HFFc6 (cell line): Measurements from ENCODE around the gene NUMA1. TPM values are rescaled to one million over a fixed set of nuclear protein-coding genes. Genes with fewer than 3 reads are reported as not detected.

Experiments
- DNase-seq: peaks from one replicate; pipeline ENCODE4 v3.0.0-alpha.2; 2018
- H3K27ac Mint-ChIP-seq: 2 replicates; pipeline ENCODE4 v1.8.0; 2020; ENCODE audit warnings: mild to moderate bottlenecking, mixed read lengths
- H3K27me3 Mint-ChIP-seq: 2 replicates; pipeline ENCODE4 v1.8.0; 2021; ENCODE audit warnings: mild to moderate bottlenecking, moderate library complexity, mixed read lengths; ENCODE audit not compliant: insufficient read depth
- H3K36me3 Mint-ChIP-seq: 2 replicates; pipeline ENCODE4 v1.8.0; 2021; ENCODE audit warnings: low read depth, mixed read lengths
- H3K4me1 Mint-ChIP-seq: 2 replicates; pipeline ENCODE4 v1.8.0; 2020; ENCODE audit warnings: low read depth, mixed read lengths
- H3K4me3 Mint-ChIP-seq: 2 replicates; pipeline ENCODE4 v1.8.0; 2020; ENCODE audit warnings: mild to moderate bottlenecking, moderate library complexity, mixed read lengths
- H3K9me3 Mint-ChIP-seq: 2 replicates; pipeline ENCODE4 v1.8.0; 2020; ENCODE audit warnings: mild to moderate bottlenecking, mixed read lengths
- CTCF ChIP-seq: fragments of 200-600 bp; sonication (generic); IDR thresholded peaks from 2 replicates; pipeline ENCODE4 v1.5.0; 2021; ENCODE audit warnings: antibody characterized with exemption, mild to moderate bottlenecking
- total RNA-seq, 6 experiments: library from RNA; stranded (reverse); fragmentation: NEBNext Ultra II Directional; extraction: Animal tissue kit (Norgen Biotek cat#: 25700); gene quantifications; 2 replicates in 1 of 6; 3 replicates in 5 of 6; pipeline ENCODE4 v1.2.3, GENCODE V29; 2021

Gene NUMA1
- total RNA-seq, 6 experiments from 2014 or later = 127 to 148 (median 137) TPM

GRCh38 chr11:72070491-72070890 is 9.9 kb downstream of the NUMA1 start:
- H3K27me3 Mint-ChIP-seq = peaks cover 3% of the 10 kb centered on the region; the same call in 1 of the 2 replicates
- peak overlapping the region; percentile 80 for H3K4me3 Mint-ChIP-seq
- H3K9me3 Mint-ChIP-seq = no peaks in the 10 kb centered on the region
- H3K27ac Mint-ChIP-seq = peak overlapping the region; percentile 94
- H3K4me1 Mint-ChIP-seq = peaks cover 86% of the 10 kb centered on the region
- no peak for DNase-seq
- peaks cover 21% of the 10 kb centered on the region; the same call in 1 of the 2 replicates for H3K36me3 Mint-ChIP-seq
- no peak for TF ChIP-seq CTCF

GRCh38 chr11:72069787-72070251 is 10.5 kb downstream of the NUMA1 start:
- TF ChIP-seq CTCF = no peak
- peak; percentile 86 for DNase-seq
- Mint-ChIP-seq H3K4me3 (peak overlapping the region; percentile 80), H3K27me3 (peaks cover 3% of the 10 kb centered on the region; the same call in 1 of the 2 replicates), H3K27ac (peak overlapping the region; percentile 94), H3K4me1 (peaks cover 81% of the 10 kb centered on the region), H3K36me3 (peaks cover 21% of the 10 kb centered on the region; the same call in 1 of the 2 replicates), H3K9me3 (no peaks in the 10 kb centered on the region)

- Mint-ChIP-seq H3K9me3 (no peaks in the 10 kb centered on the region), H3K4me3 (peak overlapping the region; percentile 80), H3K4me1 (peaks cover 81% of the 10 kb centered on the region), H3K36me3 (peaks cover 21% of the 10 kb centered on the region; the same call in 1 of the 2 replicates), H3K27me3 (peaks cover 4% of the 10 kb centered on the region; the same call in 1 of the 2 replicates), H3K27ac (peak overlapping the region; percentile 94)
- DNase-seq = no peak
- TF ChIP-seq CTCF = no peak
These were observed 11.1 kb downstream of the NUMA1 start for GRCh38 chr11:72069200-72069599.

- Mint-ChIP-seq H3K4me1 (peaks cover 69% of the 10 kb centered on the region), H3K27me3 (peaks cover 4% of the 10 kb centered on the region; the same call in 1 of the 2 replicates), H3K27ac (peak overlapping the region; percentile 70), H3K9me3 (no peaks in the 10 kb centered on the region), H3K36me3 (peaks cover 15% of the 10 kb centered on the region; the same call in 1 of the 2 replicates), H3K4me3 (peak overlapping the region; percentile 26; the same call in 1 of the 2 replicates)
- DNase-seq = no peak
- TF ChIP-seq CTCF = no peak
These were observed 12.7 kb downstream of the NUMA1 start for GRCh38 chr11:72067676-72068075.

GRCh38 chr11:72067266-72067665 is 13.1 kb downstream of the NUMA1 start:
- peaks cover 16% of the 10 kb centered on the region for H3K36me3 Mint-ChIP-seq
- peaks cover 4% of the 10 kb centered on the region; the same call in 1 of the 2 replicates for H3K27me3 Mint-ChIP-seq
- H3K4me1 Mint-ChIP-seq = peaks cover 65% of the 10 kb centered on the region

More at GRCh38 chr11:72067266-72067665, 13.1 kb downstream of the NUMA1 start:
- Mint-ChIP-seq H3K27ac (peak overlapping the region; percentile 70), H3K9me3 (no peaks in the 10 kb centered on the region), H3K4me3 (peak overlapping the region; percentile 10; the same call in 1 of the 2 replicates)
- no peak for TF ChIP-seq CTCF
- no peak for DNase-seq
